Measurements from ENCODE around the gene IL12RB2. TPM values are rescaled to one million over a fixed set of nuclear protein-coding genes. Genes with fewer than 3 reads are reported as not detected.

Gene IL12RB2
- total RNA-seq, 6 experiments from 2014 or later, result not detected

DNA sequence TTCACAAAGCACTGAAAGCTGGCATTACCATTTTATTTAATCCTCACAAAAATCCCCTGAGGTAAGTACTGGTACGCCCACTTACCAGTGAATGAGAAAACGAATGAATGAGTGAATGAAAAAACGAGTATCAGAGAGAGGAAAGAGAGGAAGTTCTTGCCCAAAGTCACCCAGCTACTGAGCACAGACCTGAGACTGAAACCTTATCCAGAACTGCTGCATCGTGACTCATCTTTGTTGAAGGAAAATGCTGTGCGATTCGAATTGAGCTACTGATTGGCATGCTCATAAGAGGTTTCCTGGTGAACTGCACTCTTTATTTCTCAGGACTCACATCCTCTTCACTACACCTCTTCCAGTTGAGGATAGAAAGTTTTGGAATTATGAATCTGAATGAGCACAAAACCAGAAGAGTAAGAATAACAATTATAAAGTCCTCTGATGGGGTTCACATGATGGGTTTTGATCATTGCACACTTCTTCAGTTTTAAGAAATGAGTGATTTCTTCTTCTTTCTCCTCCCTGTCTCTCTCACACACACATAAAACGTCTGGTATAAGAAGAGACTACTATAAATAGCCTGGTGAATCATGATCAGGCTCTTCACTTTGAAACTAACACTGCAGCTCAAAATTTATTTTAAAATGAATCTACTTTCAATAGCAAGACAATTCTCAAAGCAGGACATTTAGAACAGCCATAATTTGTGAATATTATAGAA is 32.1 kb downstream of the IL12RB2 start:
- H3K36me3 Mint-ChIP-seq (ENCODE audit: low read depth), result no peaks in the 10 kb centered on the region
- H3K4me1 Mint-ChIP-seq (ENCODE audit: low read depth), result peaks cover 30% of the 10 kb centered on the region
- TF ChIP-seq, protein P1, sequence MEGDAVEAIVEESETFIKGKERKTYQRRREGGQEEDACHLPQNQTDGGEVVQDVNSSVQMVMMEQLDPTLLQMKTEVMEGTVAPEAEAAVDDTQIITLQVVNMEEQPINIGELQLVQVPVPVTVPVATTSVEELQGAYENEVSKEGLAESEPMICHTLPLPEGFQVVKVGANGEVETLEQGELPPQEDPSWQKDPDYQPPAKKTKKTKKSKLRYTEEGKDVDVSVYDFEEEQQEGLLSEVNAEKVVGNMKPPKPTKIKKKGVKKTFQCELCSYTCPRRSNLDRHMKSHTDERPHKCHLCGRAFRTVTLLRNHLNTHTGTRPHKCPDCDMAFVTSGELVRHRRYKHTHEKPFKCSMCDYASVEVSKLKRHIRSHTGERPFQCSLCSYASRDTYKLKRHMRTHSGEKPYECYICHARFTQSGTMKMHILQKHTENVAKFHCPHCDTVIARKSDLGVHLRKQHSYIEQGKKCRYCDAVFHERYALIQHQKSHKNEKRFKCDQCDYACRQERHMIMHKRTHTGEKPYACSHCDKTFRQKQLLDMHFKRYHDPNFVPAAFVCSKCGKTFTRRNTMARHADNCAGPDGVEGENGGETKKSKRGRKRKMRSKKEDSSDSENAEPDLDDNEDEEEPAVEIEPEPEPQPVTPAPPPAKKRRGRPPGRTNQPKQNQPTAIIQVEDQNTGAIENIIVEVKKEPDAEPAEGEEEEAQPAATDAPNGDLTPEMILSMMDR (IDR thresholded peaks at IDR 0.05), result no peak
- peak overlapping the region; percentile 79 for H3K4me3 Mint-ChIP-seq
- no peaks in the 10 kb centered on the region for H3K9me3 Mint-ChIP-seq
- DNase-seq, result peak; percentile 68
- H3K27ac Mint-ChIP-seq, result peak overlapping the region; percentile 87
- peaks cover 1% of the 10 kb centered on the region for H3K27me3 Mint-ChIP-seq (ENCODE audit: insufficient read depth)

DNA sequence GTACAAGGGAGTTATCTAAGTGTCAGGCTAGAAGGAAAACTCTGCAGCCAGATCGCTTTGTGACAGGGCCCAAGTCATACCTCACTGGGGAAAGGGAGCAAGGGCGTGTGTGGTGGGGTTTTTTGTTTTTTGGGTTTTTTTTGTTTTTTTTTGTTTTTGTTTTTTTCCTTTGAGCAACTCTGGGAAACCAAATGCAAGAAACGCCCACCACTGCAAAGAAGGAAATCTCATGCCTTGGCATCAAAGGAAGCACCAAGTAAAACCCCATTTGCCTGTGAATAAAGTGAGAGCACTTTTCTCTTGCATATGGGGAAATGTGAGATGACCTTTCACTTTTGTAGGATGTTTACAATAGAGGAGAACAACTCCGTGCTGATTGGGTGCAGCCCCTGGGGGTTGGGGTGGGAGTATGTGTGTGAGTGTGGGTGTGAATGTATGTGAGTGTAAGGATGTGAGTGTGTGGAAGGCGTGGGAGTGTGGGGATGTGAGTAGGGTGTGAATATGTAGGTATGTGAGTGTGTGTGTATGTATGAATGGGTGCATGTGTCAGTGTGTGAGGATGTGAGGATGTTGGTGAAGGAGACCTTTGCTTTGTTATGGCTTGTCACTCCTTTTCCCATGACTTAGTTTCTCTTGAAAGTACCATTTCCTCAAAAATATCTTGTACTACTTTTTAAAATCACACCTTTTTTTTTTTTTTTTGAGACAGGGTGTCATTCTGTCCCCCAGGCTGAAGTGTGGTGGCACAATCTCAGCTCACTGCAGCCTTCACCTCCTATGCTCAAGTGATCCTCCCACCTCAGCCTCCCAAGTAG is 34.6 kb downstream of the IL12RB2 start:
- H3K27ac Mint-ChIP-seq, result no peak overlapping the region
- no peak for DNase-seq
- no peaks in the 10 kb centered on the region for H3K9me3 Mint-ChIP-seq
- H3K27me3 Mint-ChIP-seq (ENCODE audit: insufficient read depth), result peaks cover 5% of the 10 kb centered on the region
- TF ChIP-seq, protein P1 (IDR thresholded peaks at IDR 0.05), result no peak
- H3K4me3 Mint-ChIP-seq, result no peak overlapping the region
- no peaks in the 10 kb centered on the region for H3K36me3 Mint-ChIP-seq (ENCODE audit: low read depth)
- H3K4me1 Mint-ChIP-seq (ENCODE audit: low read depth), result peaks cover 27% of the 10 kb centered on the region

DNA sequence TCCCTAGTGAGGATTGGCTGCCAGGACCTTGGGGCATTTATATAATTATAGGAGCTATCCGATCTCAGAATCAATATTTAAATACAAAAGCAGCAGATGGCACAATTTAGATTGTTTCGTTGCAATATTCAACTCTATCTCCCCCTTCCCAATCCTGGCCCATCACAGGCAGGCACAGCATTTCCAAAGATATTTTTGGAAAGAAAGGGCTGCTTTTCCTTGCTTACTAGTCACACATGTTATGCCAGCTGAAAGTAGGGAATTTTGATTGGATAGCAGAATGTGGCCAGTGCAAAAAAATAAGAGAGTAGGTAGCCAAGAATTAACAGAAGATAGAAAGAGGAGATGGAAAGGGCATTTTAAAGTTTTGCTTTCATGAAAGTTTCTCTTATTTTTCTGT is 37.9 kb downstream of the IL12RB2 start:
- Mint-ChIP-seq H3K4me1 (ENCODE audit: low read depth) (peaks cover 17% of the 10 kb centered on the region), H3K27ac (no peak overlapping the region), H3K4me3 (no peak overlapping the region), H3K27me3 (ENCODE audit: insufficient read depth) (peaks cover 4% of the 10 kb centered on the region), H3K9me3 (no peaks in the 10 kb centered on the region), H3K36me3 (ENCODE audit: low read depth) (no peaks in the 10 kb centered on the region)
- no peak for DNase-seq
- TF ChIP-seq, protein P1 (IDR thresholded peaks at IDR 0.05), result no peak

DNA sequence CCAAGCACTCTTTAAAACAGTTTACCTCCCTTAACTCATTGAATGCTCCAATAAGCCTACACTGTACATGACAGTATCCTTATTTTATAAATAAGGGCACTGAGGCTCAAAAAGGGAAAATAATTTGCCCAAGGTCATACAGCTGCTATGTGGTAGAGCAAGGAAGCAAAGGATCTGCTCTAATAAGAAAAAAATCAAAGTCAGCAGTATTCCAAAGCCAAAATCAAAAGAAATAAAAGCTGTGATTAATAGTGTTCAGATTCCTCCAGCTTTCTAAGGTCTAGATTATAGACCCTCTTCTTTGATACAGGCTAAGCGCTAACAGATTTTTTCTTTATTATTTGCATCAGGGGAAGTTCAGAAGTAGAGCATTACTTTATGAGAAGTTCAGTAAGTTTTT is 39.3 kb downstream of the IL12RB2 start:
- DNase-seq, result no peak
- H3K4me3 Mint-ChIP-seq, result no peak overlapping the region
- H3K36me3 Mint-ChIP-seq (ENCODE audit: low read depth), result no peaks in the 10 kb centered on the region
- peaks cover 12% of the 10 kb centered on the region for H3K4me1 Mint-ChIP-seq (ENCODE audit: low read depth)
- H3K27me3 Mint-ChIP-seq (ENCODE audit: insufficient read depth), result peaks cover 4% of the 10 kb centered on the region
- H3K27ac Mint-ChIP-seq, result no peak overlapping the region
- H3K9me3 Mint-ChIP-seq, result no peaks in the 10 kb centered on the region
- TF ChIP-seq, protein P1 (IDR thresholded peaks at IDR 0.05), result no peak

DNA sequence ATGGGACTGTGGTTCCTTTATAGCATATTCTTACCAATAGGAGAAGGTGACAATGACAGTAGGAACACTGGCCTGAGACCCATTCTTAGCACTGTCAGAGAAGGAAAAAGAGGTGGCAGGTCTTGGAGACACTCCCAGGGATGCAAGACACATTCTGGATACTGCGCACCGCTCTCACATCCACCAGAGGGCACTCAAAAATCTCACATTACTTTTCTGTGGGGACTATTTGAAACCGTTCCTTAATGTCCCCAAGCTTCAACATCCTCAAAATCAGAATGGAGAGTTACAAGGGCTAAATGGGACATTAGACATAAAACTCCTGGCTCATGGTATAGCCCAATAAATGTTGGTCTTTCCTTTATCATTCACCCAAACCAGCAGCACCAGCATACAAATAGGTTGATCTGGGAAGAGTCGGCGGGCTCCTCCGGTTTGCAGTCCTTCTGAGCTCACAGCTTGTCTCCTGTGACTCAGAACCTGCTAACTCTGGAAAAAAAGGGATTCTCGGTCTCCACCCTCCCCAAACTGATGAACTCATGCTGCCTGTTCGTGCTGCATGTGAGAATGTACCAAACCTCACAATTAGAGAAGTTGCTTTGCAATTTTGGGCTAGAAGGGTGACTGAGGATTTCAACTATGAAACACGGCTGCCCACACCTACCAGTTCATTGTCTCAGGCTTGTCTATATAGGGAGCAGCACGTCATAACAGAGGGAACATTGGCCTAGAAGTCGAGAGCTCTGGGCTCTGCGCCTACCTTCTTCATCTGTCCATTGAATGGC is 40.2 kb downstream of the IL12RB2 start:
- H3K36me3 Mint-ChIP-seq (ENCODE audit: low read depth), result no peaks in the 10 kb centered on the region
- TF ChIP-seq, protein P1 (IDR thresholded peaks at IDR 0.05), result peak; percentile 86
- H3K9me3 Mint-ChIP-seq, result no peaks in the 10 kb centered on the region
- peak; percentile 36 for DNase-seq
- H3K27ac Mint-ChIP-seq, result 0 out of 2 replicates have a peak overlapping the region, but pooled peaks have one; percentile 1
- peaks cover 12% of the 10 kb centered on the region for H3K4me1 Mint-ChIP-seq (ENCODE audit: low read depth)
- H3K4me3 Mint-ChIP-seq, result peak overlapping the region; percentile 36; the same call in 1 of the 2 replicates
- peaks cover 4% of the 10 kb centered on the region for H3K27me3 Mint-ChIP-seq (ENCODE audit: insufficient read depth)

Measured in HFFc6 (cell line).